Measurements from ENCODE around the gene MKKS.

The MKKS gene

DNA sequence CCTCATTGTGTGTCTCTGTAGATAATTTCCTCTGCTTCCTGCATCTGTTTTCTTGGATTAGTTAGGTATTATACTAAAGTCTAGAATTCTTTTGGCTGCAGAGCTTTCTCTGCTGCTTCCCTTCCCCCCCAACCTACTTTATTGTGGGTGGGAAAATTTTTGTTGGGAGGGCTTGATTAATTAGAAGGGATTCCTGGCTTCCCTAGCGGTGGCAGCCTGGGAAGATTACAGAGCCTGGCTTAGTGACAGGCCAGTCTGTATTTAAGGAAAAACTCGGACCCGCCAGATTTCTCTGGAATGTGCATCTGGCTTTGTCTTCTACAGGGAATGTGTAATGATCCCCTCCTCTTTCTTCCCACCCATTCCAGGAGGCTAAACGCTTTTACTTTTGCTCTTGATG, 32.3 kb upstream of the MKKS start:
- no peak for DNase-seq (ENCODE audit: low read depth)
- no peak overlapping the region for H3K4me3 ChIP-seq (ENCODE audit: low read depth, low read length)
- TF ChIP-seq, protein P1, sequence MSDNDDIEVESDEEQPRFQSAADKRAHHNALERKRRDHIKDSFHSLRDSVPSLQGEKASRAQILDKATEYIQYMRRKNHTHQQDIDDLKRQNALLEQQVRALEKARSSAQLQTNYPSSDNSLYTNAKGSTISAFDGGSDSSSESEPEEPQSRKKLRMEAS (IDR thresholded peaks at IDR 0.05; ENCODE audit: low read depth, low read length) = no peak
- TF ChIP-seq CTCF (IDR thresholded peaks at IDR 0.05; ENCODE audit: low read depth, low read length) (no peak), POLR2A (IDR thresholded peaks at IDR 0.05; ENCODE audit: extremely low read depth, insufficient read length) (no peak), MYC (IDR thresholded peaks at IDR 0.05; ENCODE audit: low read depth, low read length) (no peak)

- TF ChIP-seq POLR2A (IDR thresholded peaks at IDR 0.05; ENCODE audit: extremely low read depth, insufficient read length) = no peak
- TF ChIP-seq, protein P1 (IDR thresholded peaks at IDR 0.05; ENCODE audit: low read depth, low read length) = no peak
- no peak for TF ChIP-seq CTCF (IDR thresholded peaks at IDR 0.05; ENCODE audit: low read depth, low read length)
- no peak for TF ChIP-seq MYC (IDR thresholded peaks at IDR 0.05; ENCODE audit: low read depth, low read length)
- DNase-seq (ENCODE audit: low read depth) = no peak
Observed at GRCh38 chr20:10465135-10465534, 31.1 kb upstream of the MKKS start.

DNA sequence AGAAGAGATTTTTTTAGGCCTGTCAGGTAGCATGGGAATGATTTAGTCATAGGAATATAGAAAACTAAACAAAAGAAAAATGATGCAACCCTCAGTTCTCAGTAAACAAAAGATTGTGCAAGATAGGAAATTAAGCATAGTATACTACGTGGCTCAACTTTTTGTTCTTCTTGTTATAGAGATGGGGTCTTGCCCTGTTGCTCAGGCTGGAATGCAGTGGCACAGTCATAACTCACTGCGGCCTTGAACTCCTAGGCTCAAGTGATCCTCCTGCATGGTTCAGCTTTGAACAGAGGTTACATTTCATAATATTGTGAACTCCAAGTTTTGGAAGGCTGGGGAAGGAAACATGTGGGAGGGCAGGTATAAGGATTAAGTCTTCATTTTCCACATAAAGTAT, 29.6 kb upstream of the MKKS start:
- TF ChIP-seq POLR2A (IDR thresholded peaks at IDR 0.05; ENCODE audit: extremely low read depth, insufficient read length) = no peak
- TF ChIP-seq, protein P1 (IDR thresholded peaks at IDR 0.05; ENCODE audit: low read depth, low read length) = no peak
- no peak for TF ChIP-seq MYC (IDR thresholded peaks at IDR 0.05; ENCODE audit: low read depth, low read length)
- TF ChIP-seq CTCF (IDR thresholded peaks at IDR 0.05; ENCODE audit: low read depth, low read length) = no peak
- no peak overlapping the region for H3K4me3 ChIP-seq (ENCODE audit: low read depth, low read length)
- no peak for DNase-seq (ENCODE audit: low read depth)

More at GRCh38 chr20:10465135-10465534, 31.1 kb upstream of the MKKS start:
- no peak overlapping the region for H3K4me3 ChIP-seq (ENCODE audit: low read depth, low read length)

- TF ChIP-seq POLR2A (IDR thresholded peaks at IDR 0.05; ENCODE audit: extremely low read depth, insufficient read length) = no peak
- TF ChIP-seq MYC (IDR thresholded peaks at IDR 0.05; ENCODE audit: low read depth, low read length) = no peak
- TF ChIP-seq, protein P1 (IDR thresholded peaks at IDR 0.05; ENCODE audit: low read depth, low read length) = no peak
- no peak for TF ChIP-seq CTCF (IDR thresholded peaks at IDR 0.05; ENCODE audit: low read depth, low read length)
- H3K4me3 ChIP-seq (ENCODE audit: low read depth, low read length) = no peak overlapping the region
- no peak for DNase-seq (ENCODE audit: low read depth)
Observed at GRCh38 chr20:10462516-10462915, 28.5 kb upstream of the MKKS start.

DNA sequence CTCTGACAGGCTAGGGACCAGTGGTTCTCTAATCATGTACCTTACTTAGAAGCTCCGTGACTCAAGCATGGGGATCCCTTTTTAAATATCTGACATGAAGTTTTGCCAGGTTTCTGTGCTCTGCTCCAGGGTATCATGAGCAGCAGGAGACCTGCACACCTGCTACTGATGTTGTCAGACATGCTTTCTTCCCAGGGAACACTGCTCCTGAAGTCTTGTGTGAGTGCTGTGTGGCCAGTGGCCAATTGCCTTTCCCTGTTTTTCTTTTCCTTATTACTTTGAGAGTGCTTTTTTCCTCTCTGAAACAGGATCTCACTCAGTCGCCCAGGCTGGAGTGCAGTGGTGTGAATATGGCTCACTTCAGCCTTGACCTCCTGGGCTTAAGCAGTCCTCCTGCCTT, 27.5 kb upstream of the MKKS start:
- DNase-seq (ENCODE audit: low read depth) = no peak
- no peak overlapping the region for H3K4me3 ChIP-seq (ENCODE audit: low read depth, low read length)
- no peak for TF ChIP-seq CTCF (IDR thresholded peaks at IDR 0.05; ENCODE audit: low read depth, low read length)
- TF ChIP-seq, protein P1 (IDR thresholded peaks at IDR 0.05; ENCODE audit: low read depth, low read length) = no peak
- no peak for TF ChIP-seq POLR2A (IDR thresholded peaks at IDR 0.05; ENCODE audit: extremely low read depth, insufficient read length)
- no peak for TF ChIP-seq MYC (IDR thresholded peaks at IDR 0.05; ENCODE audit: low read depth, low read length)

Measured in NB4 (cell line).